HG03139 (cell line): ENCODE measurements around the gene CLIC6.

Experiments
- ATAC-seq: cut with Tn5 transposase; IDR thresholded peaks from one replicate; pipeline ENCODE4 v1.9.1; 2021; ENCODE audit not compliant: unreplicated experiment

Gene CLIC6

GRCh38 chr21:34762786-34763185, 94.0 kb downstream of the CLIC6 start:
- no peak for ATAC-seq

DNA sequence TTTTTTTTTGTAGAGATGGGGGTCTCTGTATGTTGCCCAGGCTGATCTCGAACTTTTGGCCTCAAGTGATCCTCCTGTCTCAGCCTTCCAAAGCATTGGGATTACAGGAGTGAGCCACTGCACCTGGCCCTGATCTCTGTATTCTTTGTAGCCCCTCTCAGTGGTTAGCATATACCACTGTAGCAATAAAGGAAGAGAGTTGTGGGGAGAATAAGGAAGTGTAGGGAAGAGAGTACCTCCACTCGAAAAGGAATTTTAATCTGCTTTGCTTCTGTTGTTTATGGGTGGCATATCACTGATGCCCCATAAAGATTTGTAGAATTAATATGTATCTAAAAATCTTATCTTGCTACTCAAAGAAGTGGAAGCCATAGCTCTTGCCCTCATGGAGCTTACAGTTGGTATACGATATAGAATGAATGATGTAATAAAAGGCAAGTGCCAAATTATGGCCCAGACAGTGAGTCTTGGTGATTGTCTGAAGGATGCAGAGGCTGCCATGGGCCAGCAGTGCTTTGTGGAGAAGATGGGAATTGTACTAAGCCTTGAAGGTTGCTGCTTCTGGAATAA, 96.0 kb downstream of the CLIC6 start:
- no peak for ATAC-seq

DNA sequence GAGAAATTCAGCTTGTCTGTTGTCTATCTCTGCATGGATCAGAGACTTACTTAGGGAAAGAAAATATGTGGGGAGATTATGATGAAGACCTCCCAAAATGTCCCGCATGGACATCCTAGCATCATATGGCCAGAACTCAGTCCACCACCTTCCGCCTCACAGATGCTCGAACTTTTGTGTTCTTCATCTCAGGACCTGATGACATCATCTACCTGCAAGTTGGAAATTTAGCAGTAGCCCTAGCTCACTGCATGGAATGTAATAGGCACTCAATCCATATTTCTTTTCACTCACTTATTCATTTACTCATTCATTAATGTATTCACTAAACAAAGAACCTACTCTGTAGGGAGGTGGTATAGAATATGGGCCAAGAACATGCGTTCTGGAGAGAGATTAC, 96.8 kb downstream of the CLIC6 start:
- ATAC-seq, result no peak

DNA sequence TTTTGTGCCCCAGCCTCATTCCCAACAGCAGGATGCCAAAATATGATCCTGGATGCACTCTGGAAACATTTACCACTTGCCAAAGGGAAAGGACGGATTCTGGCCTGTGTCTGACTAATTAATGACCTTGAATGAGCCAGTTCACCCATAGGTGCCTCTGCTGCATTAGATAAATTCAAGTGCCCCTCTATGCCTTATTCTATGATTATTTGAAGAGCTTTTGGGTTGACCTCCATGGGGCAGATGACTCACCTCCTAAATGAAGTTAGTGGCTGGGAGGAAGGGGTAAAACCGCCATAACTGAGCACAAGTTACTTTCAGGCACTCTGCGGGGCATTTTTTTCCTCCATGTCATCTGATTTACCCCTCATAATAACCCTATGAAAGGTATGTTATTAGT, 98.1 kb downstream of the CLIC6 start:
- no peak for ATAC-seq
